Right lobe of liver (tissue), 4 donors: ENCODE data around the gene CDC37.

ENCODE experiments used
- CTCF ChIP-seq, 4 donors: fragments of 200-600 bp in 3 of 4; fragments of 450-650 bp in 1 of 4; IDR thresholded peaks; one replicate each; pipeline versions ENCODE4 v1.5.1 to v1.8.0; 2016 to 2022; ENCODE audit warnings: antibody characterized with exemption in 4 of 4, mild to moderate bottlenecking in 2 of 4
- POLR2A ChIP-seq: fragments of 450-650 bp; IDR thresholded peaks from one replicate; pipeline ENCODE4 v1.6.1; 2017; ENCODE audit warnings: antibody characterized with exemption, mild to moderate bottlenecking
- donor health status: DM: no; HTN: no; CAD: no.
- donor health status: DM: no; HTN: no; CAD: no.
- donor health status: DM: no; HTN: yes; CAD: no.

GRCh38 chr19:10392120-10392519, 11.2 kb downstream of the CDC37 start:
- TF ChIP-seq POLR2A: no peak
- no peak for TF ChIP-seq CTCF (IDR thresholded peaks at IDR 0.05)
